A549 (cell line): ENCODE measurements around the gene ZER1.

Source experiments
- CEBPB ChIP-seq, 2 experiments: fragments of >200 bp in 1 of 2; sonication (Bioruptor Twin) in 1 of 2; formaldehyde crosslinking in 1 of 2; IDR thresholded peaks; 2 replicates each; pipeline ENCODE4 v1.6.1; 2012 to 2016
- CTCF ChIP-seq: fragments of >200 bp; sonication (Bioruptor Twin); formaldehyde crosslinking; IDR thresholded peaks from 3 replicates; pipeline ENCODE4 v1.5.1; 2016
- EP300 ChIP-seq, 2 experiments: fragments of >200 bp; sonication (Bioruptor Twin); formaldehyde crosslinking; IDR thresholded peaks; 2 replicates in 1 of 2; 3 replicates in 1 of 2; pipeline ENCODE4 v1.6.1; 2016 to 2017
- FOXS1 ChIP-seq: fragments of 250-450 bp; sonication (Bioruptor Pico); IDR thresholded peaks from 2 replicates; pipeline ENCODE4 v1.5.0; 2020; ENCODE audit warnings: mild to moderate bottlenecking, moderate library complexity
- MAFK ChIP-seq: fragments of 450-650 bp; IDR thresholded peaks from 2 replicates; pipeline ENCODE4 v1.6.1; 2014; ENCODE audit not compliant: partially characterized antibody
- MAZ ChIP-seq: fragments of 150-350 bp; IDR thresholded peaks from 2 replicates; pipeline ENCODE4 v1.6.1; 2014; ENCODE audit warnings: antibody characterized with exemption, low read depth, low read length, borderline replicate concordance
- MYC ChIP-seq: IDR thresholded peaks from 2 replicates; pipeline ENCODE4 v1.6.1; 2012; ENCODE audit warnings: mild to moderate bottlenecking, inconsistent platforms, low read length, improper control_type of control experiment, borderline replicate concordance
- POLR2A ChIP-seq: IDR thresholded peaks from 2 replicates; pipeline ENCODE4 v1.6.1; 2012; ENCODE audit warnings: mild to moderate bottlenecking, low read length
- RAD21 ChIP-seq, 2 experiments: fragments of >200 bp in 1 of 2; sonication (Bioruptor Twin) in 1 of 2; formaldehyde crosslinking in 1 of 2; IDR thresholded peaks in 1 of 2; conservative IDR thresholded peaks in 1 of 2; 2 replicates in 1 of 2; 3 replicates in 1 of 2; pipeline ENCODE4 v1.6.1; 2012 to 2018; ENCODE audit warnings: inconsistent platforms in 1 of 2

- TF ChIP-seq CTCF (no peak), MAFK (no peak), POLR2A (no peak), RAD21 (conservative IDR thresholded peaks at IDR 0.05 in 1 of 2, IDR thresholded peaks at IDR 0.05 in 1 of 2) (no peak), MYC (no peak), CEBPB (IDR thresholded peaks at IDR 0.05) (no peak), FOXS1 (CRISPR knock-in tag) (no peak), EP300 (IDR thresholded peaks at IDR 0.05) (no peak), MAZ (no peak)
Measured at GRCh38 chr9:128720841-128721486, 50.8 kb downstream of the ZER1 start.
